ENCODE measurements around the gene INPP5F.
A peak's percentile ranks its signal among the peaks of the same experiment; 100 is the strongest.
"Not testable (repeated sequence)": the region's sequence is repeated elsewhere in the genome, so short reads cannot be mapped to it uniquely, and the experiment has no call there.

Gene INPP5F

GRCh38 chr10:119821182-119821581 lies 95.3 kb downstream of the INPP5F start:
- DNase-seq = peak in 1 of 2 experiments; percentile 21

DNA sequence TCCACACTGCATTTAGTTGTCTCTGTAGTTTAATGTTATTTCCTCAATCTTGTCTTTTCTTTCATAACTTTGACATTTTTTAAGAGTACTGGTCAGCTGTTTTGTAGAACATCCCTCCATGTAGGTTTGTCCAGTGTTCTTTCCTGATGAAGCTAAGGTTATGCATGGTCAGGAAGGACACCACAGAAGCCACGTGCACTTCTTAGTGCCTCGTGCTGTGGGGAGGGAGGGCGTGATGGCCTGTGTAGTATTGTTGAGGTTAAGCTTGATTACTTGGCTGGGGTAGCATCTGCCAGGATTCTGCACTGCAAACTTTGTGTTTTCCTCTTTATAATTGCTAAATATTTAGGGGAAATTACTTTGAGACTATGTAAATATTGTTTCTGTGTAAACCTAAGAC lies 98.4 kb downstream of the INPP5F start:
- DNase-seq = no peak

DNA sequence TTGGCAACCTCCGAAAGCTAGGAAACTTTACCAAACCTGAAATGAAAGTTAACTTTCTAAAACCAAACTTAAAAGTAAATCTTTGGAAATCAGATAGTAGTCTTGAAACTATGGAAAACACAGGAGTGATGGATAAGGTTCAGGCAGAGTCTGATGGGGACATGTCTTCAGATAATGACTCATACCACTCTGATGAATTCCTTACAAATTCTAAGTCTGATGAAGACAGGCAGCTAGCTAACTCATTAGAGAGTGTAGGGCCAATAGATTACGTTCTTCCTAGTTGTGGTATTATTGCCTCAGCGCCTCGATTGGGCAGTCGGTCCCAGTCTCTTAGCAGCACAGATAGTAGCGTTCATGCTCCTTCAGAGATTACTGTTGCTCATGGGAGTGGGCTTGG lies 100.9 kb downstream of the INPP5F start:
- DNase-seq = no peak

- DNase-seq = no peak
These were observed 101.6 kb downstream of the INPP5F start for GRCh38 chr10:119827430-119827829.

DNA sequence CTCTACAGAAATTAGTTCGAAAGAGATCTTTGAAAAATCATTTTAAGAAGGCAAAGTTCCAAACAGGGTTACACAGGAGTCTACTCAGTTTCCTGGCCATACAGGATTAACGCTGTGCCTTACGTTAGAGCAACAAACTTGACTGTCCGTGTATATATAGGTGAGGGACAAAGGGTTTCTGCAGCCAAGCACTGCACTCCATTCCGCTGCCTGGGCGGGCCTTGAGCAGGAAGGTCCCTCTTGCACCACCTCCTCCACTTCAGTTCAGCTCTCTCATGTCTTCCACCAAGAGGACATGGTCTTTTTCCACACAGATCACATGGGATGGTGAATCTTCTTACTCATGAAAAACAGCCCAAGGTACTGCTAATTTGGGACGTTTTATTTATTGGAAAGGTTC lies 103.6 kb downstream of the INPP5F start:
- DNase-seq = no peak

DNA sequence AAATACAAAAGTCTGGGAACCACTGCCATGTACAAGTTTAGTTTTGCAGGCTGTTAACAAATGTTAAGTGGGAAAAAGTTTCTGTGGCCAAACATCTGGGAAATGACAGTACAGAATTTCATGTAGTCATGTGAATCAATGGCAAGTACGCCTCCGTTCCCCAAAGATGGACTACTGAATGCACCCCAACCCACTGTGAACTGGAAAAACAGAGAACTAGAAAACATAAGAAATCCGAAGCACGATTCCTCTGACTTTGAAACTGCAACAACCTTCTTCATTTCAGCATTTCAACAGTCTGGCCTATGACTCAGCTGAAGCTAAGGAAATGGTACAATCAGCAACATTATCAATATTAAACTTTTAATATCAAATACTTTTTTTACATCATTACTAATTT lies 105.0 kb downstream of the INPP5F start:
- DNase-seq = no peak

- DNase-seq = no peak
These were observed 105.8 kb downstream of the INPP5F start for GRCh38 chr10:119831656-119832055.

DNA sequence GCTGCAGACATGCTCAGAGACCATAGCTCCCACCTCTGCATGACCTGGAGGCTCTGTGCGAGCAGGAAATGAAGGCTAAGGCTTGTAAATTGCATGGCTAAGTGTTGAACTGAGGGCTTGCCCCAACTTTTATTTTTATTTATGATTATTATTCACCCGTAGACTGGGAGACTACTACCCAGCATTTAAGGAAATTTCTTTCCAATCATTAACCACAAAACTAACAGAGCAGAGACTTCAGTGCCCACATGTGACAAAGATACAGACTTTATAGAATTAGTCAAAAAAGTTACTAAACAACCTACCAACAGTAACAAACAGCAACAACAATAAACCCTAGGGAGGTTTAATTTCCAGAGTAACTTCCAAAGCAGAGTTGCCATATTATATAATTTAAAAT lies 107.1 kb downstream of the INPP5F start:
- DNase-seq = no peak

- DNase-seq = no peak
These were observed 108.3 kb downstream of the INPP5F start for GRCh38 chr10:119834188-119834587.

DNA sequence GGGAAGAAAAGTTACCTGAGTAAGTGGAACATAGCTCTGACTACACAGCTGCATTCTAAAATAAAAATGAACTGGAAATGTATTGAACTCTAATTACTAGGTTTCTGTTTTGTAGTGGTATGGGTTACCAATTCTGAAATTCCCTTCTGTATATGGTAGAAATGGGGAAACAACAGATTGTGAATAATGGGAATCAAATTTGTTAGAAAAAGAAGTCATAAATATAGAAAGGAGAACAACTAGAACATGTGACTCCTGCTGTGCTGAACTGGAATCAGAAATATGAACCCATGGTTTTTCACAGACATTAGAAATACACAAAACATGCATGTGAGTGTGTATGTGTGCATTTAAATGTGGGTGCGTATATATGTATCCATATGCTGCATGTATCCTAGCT lies 119.8 kb downstream of the INPP5F start:
- DNase-seq = no peak

DNA sequence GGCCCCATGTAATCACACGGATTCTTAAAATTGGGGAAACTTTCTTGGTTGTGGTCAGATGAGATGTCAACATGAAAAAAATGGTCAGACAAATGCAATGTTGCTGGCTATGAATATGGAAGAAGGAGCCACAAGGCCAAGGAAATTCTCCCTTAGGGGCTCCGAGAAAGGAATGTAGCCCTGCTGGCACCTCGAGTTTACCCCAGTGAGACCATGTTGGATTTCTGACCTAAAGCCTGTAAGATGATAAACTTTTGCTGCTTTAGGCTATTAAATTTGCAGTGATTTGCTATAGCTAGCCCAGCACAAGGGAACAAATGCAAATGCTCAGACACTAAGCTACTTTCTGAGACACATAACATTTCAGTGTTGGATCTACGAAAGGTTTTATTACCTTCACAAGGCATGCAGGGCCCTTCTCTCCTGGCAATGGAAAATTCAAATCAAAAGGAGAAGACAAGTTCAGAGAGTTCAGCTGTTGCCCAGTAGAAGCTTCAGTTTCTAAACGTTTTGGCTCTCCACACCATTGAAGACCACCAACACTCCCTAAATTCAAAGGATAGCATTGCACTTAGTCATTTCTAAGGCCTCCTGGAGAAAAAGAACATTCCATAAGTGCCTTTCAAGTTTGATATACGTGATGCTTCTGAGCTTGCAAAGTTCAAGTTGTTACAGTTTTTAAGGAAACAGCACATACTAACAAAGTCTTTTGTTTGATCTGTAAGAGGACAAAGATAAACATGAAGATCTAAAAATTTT lies 123.4 kb downstream of the INPP5F start:
- DNase-seq = no peak

- no peak for DNase-seq
These were observed 124.1 kb downstream of the INPP5F start for GRCh38 chr10:119849944-119850343.

GRCh38 chr10:119852277-119852676 lies 126.4 kb downstream of the INPP5F start:
- no peak for DNase-seq

DNA sequence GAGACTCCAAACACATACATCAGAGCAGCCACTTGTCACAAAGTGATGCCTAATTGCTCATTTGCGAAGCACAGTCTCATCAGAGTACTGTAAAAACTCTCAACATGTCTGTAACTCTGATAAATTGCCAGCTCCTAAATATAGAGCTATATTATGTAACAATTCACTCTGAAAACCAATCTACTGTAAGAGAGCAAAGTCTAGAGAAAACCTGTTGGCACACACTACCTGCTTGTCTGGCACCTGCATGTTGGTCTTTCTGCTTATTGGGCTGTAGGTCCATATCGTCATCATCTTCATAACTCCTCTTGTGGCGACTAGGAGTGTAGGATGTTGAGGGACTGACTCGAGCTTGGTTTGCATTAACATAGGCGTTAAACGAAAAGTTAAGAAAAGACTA lies 127.0 kb downstream of the INPP5F start:
- DNase-seq = no peak

- no peak for DNase-seq
These were observed 127.7 kb downstream of the INPP5F start for GRCh38 chr10:119853574-119853973.

- DNase-seq = no peak
These were observed 132.2 kb downstream of the INPP5F start for GRCh38 chr10:119858063-119858462.

DNA sequence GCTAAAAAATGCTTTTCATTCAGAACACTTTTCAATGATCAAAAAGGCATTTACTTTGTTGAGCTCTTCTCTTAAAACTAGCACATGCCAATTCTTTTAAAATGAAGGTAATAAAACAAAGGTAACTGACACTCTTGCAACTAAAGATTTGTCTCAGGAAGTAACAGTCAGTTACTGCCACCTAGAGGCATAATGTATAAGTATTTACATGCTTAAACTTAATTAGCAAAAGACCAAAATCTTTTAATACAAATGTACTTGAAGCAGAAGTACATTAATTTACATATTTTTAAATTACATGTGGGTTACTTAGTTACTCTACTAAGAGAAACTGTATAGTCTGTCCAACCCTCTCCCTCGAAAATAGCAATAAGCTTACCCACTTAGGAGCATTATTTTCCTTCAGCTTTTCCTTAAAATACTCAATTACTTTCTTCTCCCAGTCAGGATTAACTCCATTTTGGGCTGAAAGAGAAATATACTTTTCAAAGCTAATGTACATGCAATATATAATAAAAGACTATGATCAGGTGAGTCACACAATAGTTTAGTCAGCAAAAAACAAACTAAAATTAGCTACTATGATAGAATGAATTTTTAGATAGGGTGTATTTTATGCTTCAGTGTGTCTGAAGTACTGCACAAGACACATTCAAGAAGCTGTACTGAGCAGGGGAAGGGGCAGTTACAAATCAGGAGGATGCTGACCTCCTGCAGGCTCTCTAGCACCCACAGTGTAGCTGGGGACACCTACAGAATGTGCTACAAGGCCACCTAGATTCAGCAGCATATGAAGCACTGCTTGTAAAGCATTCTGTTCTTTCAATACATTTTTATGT lies 133.8 kb downstream of the INPP5F start:
- DNase-seq = peak in 1 of 2 experiments; percentile 24

- DNase-seq = no peak
These were observed 135.2 kb downstream of the INPP5F start for GRCh38 chr10:119860866-119861607.

- no peak for DNase-seq
These were observed 136.7 kb downstream of the INPP5F start for GRCh38 chr10:119862524-119862923.

DNA sequence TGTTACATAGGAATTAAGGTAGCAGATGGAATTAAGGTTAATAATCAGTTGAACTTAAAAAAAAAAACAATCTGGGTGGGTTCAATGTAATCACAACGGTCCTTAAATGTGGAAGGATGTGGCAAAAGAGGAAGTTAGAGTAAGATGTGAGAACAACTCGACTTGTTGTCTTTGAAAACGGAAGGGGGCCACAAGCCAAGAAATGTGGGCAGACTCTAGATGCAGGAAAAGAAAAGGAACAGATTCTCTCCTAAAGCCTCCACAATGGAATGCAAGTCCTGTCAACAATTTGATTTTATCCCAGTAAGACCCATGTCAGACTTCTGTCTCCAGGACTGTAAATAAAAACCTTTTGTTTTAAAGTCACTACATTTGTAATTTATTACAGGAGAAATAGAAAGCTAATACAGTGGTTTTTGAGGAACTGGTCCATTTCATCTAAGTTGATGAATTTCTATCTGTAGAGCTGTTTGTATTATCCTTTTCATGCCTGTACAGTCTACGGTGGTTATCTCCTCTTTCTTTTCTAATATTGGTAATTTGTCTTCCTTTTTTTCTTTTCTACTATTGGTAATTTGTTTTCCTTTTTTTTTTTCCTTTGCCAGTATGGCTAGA lies 138.2 kb downstream of the INPP5F start:
- no peak for DNase-seq

GRCh38 chr10:119865699-119866240 lies 139.9 kb downstream of the INPP5F start:
- DNase-seq = no peak

DNA sequence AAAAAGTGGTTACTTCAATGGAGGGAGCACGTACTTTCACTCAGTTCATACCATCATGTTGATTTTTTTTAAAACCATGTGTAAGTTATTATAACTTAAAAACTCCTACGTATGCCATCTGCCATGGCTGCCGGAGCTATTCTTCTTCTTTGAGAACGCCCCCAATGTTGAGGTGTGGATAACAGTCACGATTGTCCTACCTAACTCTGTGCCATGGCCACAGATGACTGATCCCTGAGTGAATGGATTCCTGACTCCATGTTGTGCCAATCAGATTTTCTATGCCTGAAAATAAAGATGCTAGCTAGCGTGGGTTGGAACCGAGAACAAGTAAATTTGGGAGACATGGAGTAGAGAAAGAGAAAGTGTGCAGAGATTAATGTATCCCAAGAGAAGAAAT lies 141.5 kb downstream of the INPP5F start:
- DNase-seq = no peak

GRCh38 chr10:119869398-119869797 lies 143.5 kb downstream of the INPP5F start:
- DNase-seq = not testable (repeated sequence)

Data from SHP77 (cell line).